SK-N-DZ (cell line): ENCODE data around the gene USP21.

Source experiments
- DNase-seq: peaks from one replicate; pipeline ENCODE4 v3.0.0-alpha.2; 2015; ENCODE audit warnings: low spot score
- small RNA-seq, 2 experiments: library from RNA; depleted of rRNA; stranded (forward); fragments of <200 nt; gene quantifications; one replicate each; pipeline ENCODE3, GENCODE V24; 2014

The USP21 gene

GRCh38 chr1:161215076-161215475 lies 55.8 kb downstream of the USP21 start, which contains the start of gene FCER1G:
FCER1G (plus strand) TSS chr1:161215295; CDS start chr1:161215322, 27 bp downstream.
- no peak for DNase-seq

Small RNA genes lying within 50 kb of the gene (small RNA-seq; reads per million reads assigned to genes)
- gene RF01225: 0 reads per million in 2 experiments
